ENCODE results near the gene CRIM1. TPM values are rescaled to one million over a fixed set of nuclear protein-coding genes. Genes with fewer than 3 reads are reported as not detected.

The CRIM1 gene
- total RNA-seq, 1 experiment from 2014 or later, result 24.1 TPM

- no peaks in the 10 kb centered on the region for H3K27me3 Mint-ChIP-seq (ENCODE audit: low read depth)
- H3K9me3 Mint-ChIP-seq, result no peaks in the 10 kb centered on the region
- H3K4me1 Mint-ChIP-seq, result peaks cover 45% of the 10 kb centered on the region
- no peak overlapping the region for H3K27ac Mint-ChIP-seq
- ChIA-PET POLR2A (no interaction called here), CTCF (interaction anchor here (0.9 to 2.2 kb wide), 4 partner anchors 9 to 55 kb away, joined by 3 to 7 read pairs (median 4); no protein-coding TSS in a partner anchor)
- no peak for DNase-seq (ENCODE audit: low spot score)
- no peaks in the 10 kb centered on the region for H3K36me3 Mint-ChIP-seq
- TF ChIP-seq TEAD1 (CRISPR knock-in tag; IDR thresholded peaks at IDR 0.05) (no peak), CREB1 (CRISPR knock-in tag; IDR thresholded peaks at IDR 0.05) (no peak), ZNF671 (CRISPR knock-in tag; IDR thresholded peaks at IDR 0.05) (no peak), MLX (CRISPR knock-in tag; IDR thresholded peaks at IDR 0.05) (no peak), GABPB1 (CRISPR knock-in tag; IDR thresholded peaks at IDR 0.05) (no peak), SMAD3 (CRISPR knock-in tag; IDR thresholded peaks at IDR 0.05; ENCODE audit: borderline replicate concordance) (no peak), ZBTB43 (CRISPR knock-in tag; IDR thresholded peaks at IDR 0.05) (no peak), HMGA2 (CRISPR knock-in tag; IDR thresholded peaks at IDR 0.05) (no peak), EMX1 (CRISPR knock-in tag; IDR thresholded peaks at IDR 0.05) (no peak), MXD4 (CRISPR knock-in tag; IDR thresholded peaks at IDR 0.05; ENCODE audit: borderline replicate concordance) (no peak), E2F4 (CRISPR knock-in tag; IDR thresholded peaks at IDR 0.05; ENCODE audit: borderline replicate concordance, low read depth) (no peak), ZNF416 (CRISPR knock-in tag; IDR thresholded peaks at IDR 0.05) (no peak), JAZF1 (CRISPR knock-in tag; IDR thresholded peaks at IDR 0.05) (no peak), JUN (CRISPR knock-in tag; IDR thresholded peaks at IDR 0.05) (no peak), NFYB (CRISPR knock-in tag; conservative IDR thresholded peaks at IDR 0.05; ENCODE audit: low read depth) (no peak), STAT6 (CRISPR knock-in tag; conservative IDR thresholded peaks at IDR 0.05; ENCODE audit: low read depth) (no peak), ZNF219 (CRISPR knock-in tag; IDR thresholded peaks at IDR 0.05; ENCODE audit: borderline replicate concordance) (no peak), TEAD4 (CRISPR knock-in tag; IDR thresholded peaks at IDR 0.05) (no peak), NR1H2 (CRISPR knock-in tag; IDR thresholded peaks at IDR 0.05) (no peak), ZNF423 (CRISPR knock-in tag; IDR thresholded peaks at IDR 0.05) (no peak)
- peak; percentile 49 for ATAC-seq
- H3K4me3 Mint-ChIP-seq, result no peak overlapping the region
Observed at GRCh38 chr2:36405183-36405582, 49.6 kb downstream of the CRIM1 start.

- Mint-ChIP-seq H3K4me3 (no peak overlapping the region), H3K4me1 (peaks cover 55% of the 10 kb centered on the region), H3K36me3 (no peaks in the 10 kb centered on the region), H3K27me3 (ENCODE audit: low read depth) (no peaks in the 10 kb centered on the region), H3K9me3 (no peaks in the 10 kb centered on the region), H3K27ac (no peak overlapping the region)
- TF ChIP-seq E2F1 (CRISPR knock-in tag; IDR thresholded peaks at IDR 0.05) (no peak), MLX (CRISPR knock-in tag; IDR thresholded peaks at IDR 0.05) (no peak), ZBTB21 (CRISPR knock-in tag; IDR thresholded peaks at IDR 0.05; ENCODE audit: borderline replicate concordance) (no peak), RORB (CRISPR knock-in tag; IDR thresholded peaks at IDR 0.05) (no peak), MAX (CRISPR knock-in tag; IDR thresholded peaks at IDR 0.05) (no peak), TEAD1 (CRISPR knock-in tag; IDR thresholded peaks at IDR 0.05) (no peak)
- POLR2A ChIA-PET, result no interaction called here
- ATAC-seq (no peak), DNase-seq (ENCODE audit: low spot score) (no peak)
- CTCF ChIA-PET, result interaction anchor here (2.2 kb wide), 1 partner anchor 54 kb away, joined by 7 read pairs; no protein-coding TSS in a partner anchor
Observed at GRCh38 chr2:36406296-36406695, 50.7 kb downstream of the CRIM1 start.
